ENCODE results near the gene ASB15. TPM values are rescaled to one million over a fixed set of nuclear protein-coding genes. Genes with fewer than 3 reads are reported as not detected.

ASB15 gene
- total RNA-seq, 2 donors from 2014 or later = 18.6 to 53.9 TPM

DNA sequence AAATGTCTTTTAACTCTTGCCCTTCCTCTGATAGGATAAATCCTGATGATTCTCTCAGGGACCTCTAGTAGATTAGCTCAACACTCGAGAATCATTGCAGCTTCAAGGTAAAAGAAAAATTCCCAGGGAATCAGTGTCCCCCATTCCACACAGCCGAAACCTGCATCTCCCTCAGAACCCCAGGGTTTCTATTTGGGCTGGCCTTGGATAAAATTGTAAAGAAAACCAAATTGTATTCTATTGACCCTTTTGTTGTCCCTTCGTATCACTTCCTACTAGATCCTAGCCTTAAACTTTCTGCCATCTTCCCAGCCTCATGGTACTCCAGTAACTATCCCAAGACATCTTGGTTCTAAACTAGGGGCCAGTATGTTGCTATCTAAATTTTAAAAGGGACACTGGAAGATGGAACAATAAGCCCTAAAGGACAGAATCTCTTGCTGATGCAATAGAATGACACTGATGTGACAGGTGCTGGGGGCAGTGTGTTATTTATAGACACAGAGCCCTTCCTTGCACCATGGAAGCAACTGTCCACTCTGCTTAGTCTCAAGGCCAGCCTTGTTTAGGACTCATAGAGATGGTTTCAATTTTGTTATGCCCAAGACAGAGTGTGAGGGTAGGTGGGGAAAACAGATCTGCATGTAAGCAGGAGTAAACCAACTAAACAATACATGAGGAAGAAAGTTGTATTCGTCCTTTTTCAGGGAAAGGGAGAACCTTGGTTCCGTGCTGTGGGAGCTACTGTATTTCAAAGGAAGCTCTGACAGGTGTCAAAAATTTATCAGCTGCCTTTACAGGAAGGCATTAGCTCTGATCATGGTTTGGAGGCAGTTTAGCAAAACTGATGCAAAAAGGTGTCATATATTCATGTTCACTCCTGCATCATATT is 7.6 kb downstream of the ASB15 start:
- no peak for DNase-seq (ENCODE audit: low spot score)
- Histone ChIP-seq H3K36me3 (no peaks in the 10 kb centered on the region), H3K4me1 (peaks cover 0 to 3% of the 10 kb centered on the region in 2 donors), H3K27me3 (no peaks in the 10 kb centered on the region), H3K4me3 (no peak overlapping the region), H3K9me3 (no peaks in the 10 kb centered on the region), H3K27ac (peak overlapping the region; percentile 38 to 80)
- TF ChIP-seq, protein P1, sequence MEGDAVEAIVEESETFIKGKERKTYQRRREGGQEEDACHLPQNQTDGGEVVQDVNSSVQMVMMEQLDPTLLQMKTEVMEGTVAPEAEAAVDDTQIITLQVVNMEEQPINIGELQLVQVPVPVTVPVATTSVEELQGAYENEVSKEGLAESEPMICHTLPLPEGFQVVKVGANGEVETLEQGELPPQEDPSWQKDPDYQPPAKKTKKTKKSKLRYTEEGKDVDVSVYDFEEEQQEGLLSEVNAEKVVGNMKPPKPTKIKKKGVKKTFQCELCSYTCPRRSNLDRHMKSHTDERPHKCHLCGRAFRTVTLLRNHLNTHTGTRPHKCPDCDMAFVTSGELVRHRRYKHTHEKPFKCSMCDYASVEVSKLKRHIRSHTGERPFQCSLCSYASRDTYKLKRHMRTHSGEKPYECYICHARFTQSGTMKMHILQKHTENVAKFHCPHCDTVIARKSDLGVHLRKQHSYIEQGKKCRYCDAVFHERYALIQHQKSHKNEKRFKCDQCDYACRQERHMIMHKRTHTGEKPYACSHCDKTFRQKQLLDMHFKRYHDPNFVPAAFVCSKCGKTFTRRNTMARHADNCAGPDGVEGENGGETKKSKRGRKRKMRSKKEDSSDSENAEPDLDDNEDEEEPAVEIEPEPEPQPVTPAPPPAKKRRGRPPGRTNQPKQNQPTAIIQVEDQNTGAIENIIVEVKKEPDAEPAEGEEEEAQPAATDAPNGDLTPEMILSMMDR (IDR thresholded peaks at IDR 0.05) = no peak

DNA sequence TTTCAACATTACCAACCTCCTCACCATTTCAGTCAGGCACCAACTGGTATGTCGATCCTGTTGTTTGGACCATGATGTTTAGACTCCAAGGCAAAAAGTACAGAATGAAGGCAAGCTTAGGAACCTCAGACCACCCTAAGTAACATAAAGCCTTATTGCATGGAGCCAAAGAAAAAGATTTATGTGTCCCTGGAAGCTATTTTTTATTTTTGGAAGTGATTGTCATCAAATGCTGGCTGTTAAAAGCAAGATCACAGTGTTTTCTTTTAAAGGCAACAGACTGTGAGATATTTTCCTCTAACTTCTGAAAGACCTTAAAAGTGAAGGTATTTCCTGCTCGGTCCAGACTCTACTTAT is 8.2 kb downstream of the ASB15 start:
- Histone ChIP-seq H3K4me3 (no peak overlapping the region), H3K9me3 (no peaks in the 10 kb centered on the region), H3K27ac (peak overlapping the region; percentile 38 to 80), H3K4me1 (peaks cover 0 to 3% of the 10 kb centered on the region in 2 donors), H3K27me3 (no peaks in the 10 kb centered on the region), H3K36me3 (no peaks in the 10 kb centered on the region)
- TF ChIP-seq, protein P1 (IDR thresholded peaks at IDR 0.05) = no peak
- no peak for DNase-seq (ENCODE audit: low spot score)

DNA sequence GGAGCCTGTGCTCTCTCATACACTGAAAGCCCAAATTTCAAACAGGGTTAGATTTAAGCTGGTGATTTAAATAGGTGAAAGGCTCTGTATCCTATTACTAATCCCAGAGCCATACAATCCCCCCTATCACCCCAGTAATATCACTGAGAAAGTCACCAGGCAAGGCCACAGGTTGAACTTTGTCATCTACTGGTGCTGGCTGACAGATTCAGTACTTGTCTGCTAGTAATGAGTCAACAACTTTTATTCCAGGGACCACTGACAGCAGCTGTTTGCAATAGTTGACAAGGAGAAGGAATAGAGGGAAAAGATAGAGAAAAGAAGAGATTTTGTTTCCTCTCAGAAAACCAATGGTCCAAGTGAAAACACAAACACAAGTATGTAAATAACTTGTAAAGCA is 10.4 kb downstream of the ASB15 start:
- TF ChIP-seq, protein P1 (IDR thresholded peaks at IDR 0.05) = no peak
- Histone ChIP-seq H3K4me3 (no peak overlapping the region), H3K4me1 (peaks cover 0 to 3% of the 10 kb centered on the region in 2 donors), H3K27ac (peak overlapping the region; percentile 51 to 56), H3K9me3 (no peaks in the 10 kb centered on the region), H3K36me3 (no peaks in the 10 kb centered on the region), H3K27me3 (no peaks in the 10 kb centered on the region)
- DNase-seq (ENCODE audit: low spot score) = no peak

DNA sequence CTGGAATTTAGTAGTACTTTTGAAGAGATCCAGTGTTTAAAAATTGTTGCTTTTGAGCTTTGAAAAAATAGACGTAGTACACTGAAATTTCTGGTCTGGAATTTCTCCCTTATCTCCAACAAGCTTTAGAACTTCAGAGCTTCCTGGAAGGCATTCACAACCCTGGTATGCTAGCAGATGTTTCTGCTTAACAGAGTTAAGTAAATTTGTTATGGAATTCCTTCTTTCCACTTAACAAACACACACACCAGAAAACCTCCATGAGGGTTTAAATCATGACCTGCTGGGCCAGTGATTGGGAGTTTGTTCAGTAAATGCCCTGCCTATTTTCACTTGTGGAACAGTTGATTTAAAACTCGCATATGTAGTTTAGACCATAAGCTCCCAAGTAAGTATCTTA is 13.7 kb downstream of the ASB15 start:
- no peak for DNase-seq (ENCODE audit: low spot score)
- Histone ChIP-seq H3K36me3 (no peaks in the 10 kb centered on the region), H3K4me3 (no peak overlapping the region), H3K9me3 (no peaks in the 10 kb centered on the region), H3K27me3 (no peaks in the 10 kb centered on the region), H3K4me1 (no peaks in the 10 kb centered on the region), H3K27ac (no peak overlapping the region)
- TF ChIP-seq, protein P1 (IDR thresholded peaks at IDR 0.05) = no peak

DNA sequence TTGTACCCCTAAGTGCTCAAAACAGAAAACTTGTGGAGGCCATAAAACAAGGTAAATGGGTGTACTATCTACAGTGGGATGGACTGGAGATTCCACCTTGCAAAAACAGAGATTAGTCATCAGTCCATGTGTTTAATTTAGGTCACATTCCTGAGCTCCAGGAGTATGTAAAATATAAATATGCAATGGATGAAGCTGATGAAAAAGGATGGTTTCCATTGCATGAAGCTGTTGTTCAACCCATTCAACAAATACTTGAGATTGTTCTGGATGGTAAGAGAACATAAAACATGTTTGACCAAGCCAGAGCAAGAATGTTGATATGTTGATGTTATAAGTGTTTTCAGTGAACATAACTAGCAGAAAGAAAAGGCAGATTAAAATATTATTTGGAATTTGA is 14.6 kb downstream of the ASB15 start:
- TF ChIP-seq, protein P1 (IDR thresholded peaks at IDR 0.05) = no peak
- Histone ChIP-seq H3K4me3 (no peak overlapping the region), H3K9me3 (no peaks in the 10 kb centered on the region), H3K36me3 (no peaks in the 10 kb centered on the region), H3K27ac (no peak overlapping the region), H3K27me3 (no peaks in the 10 kb centered on the region), H3K4me1 (no peaks in the 10 kb centered on the region)
- DNase-seq (ENCODE audit: low spot score) = no peak

All from right atrium auricular region (tissue), 2 donors.